Thoracic aorta (tissue), 2 donors: ENCODE data around the gene EDN3. TPM values are rescaled to one million over a fixed set of nuclear protein-coding genes. Genes with fewer than 3 reads are reported as not detected.

Experiments used
- ATAC-seq: fragments of 150-250 bp; one replicate; pipeline ENCODE4 v1.8.0; 2017; ENCODE audit warnings: low read depth; ENCODE audit not compliant: insufficient number of reproducible peaks, low FRiP score
- DNase-seq: peaks from one replicate; pipeline ENCODE4 v3.0.0-alpha.2; 2020; ENCODE audit warnings: low spot score
- H3K27ac ChIP-seq, 2 donors: fragments of 200-600 bp; sonication (generic); 1 replicate in 1 of 2; 2 replicates in 1 of 2; pipeline ENCODE4 v1.5.1; 2016; ENCODE audit warnings: mild to moderate bottlenecking in 2 of 2, moderate library complexity in 2 of 2
- H3K27me3 ChIP-seq: fragments of 200-600 bp; sonication (generic); replicated peaks from 2 replicates; pipeline ENCODE4 v1.6.0; 2016; ENCODE audit warnings: mild to moderate bottlenecking; ENCODE audit not compliant: insufficient read depth
- H3K36me3 ChIP-seq: fragments of 200-600 bp; sonication (generic); one replicate; pipeline ENCODE4 v1.5.1; 2016
- H3K4me1 ChIP-seq, 2 donors: fragments of 200-600 bp; sonication (generic); 1 replicate in 1 of 2; 2 replicates in 1 of 2; pipeline versions ENCODE4 v1.5.1 to v1.6.0; 2016; ENCODE audit warnings: low read depth in 2 of 2, mild to moderate bottlenecking in 1 of 2; ENCODE audit not compliant: control insufficient read depth in 1 of 2
- H3K4me3 ChIP-seq: fragments of 200-600 bp; sonication (generic); 2 replicates; pipeline ENCODE4 v1.5.1; 2016; ENCODE audit warnings: mild to moderate bottlenecking
- H3K9me3 ChIP-seq: fragments of 200-600 bp; sonication (generic); 2 replicates; pipeline ENCODE4 v1.5.1; 2016
- CTCF ChIP-seq: fragments of 200-600 bp; sonication (generic); IDR thresholded peaks from one replicate; pipeline ENCODE4 v1.5.1; 2019; ENCODE audit warnings: antibody characterized with exemption
- total RNA-seq, 2 donors: library from RNA; depleted of rRNA; stranded (reverse); fragments of >200 nt; gene quantifications; one replicate each; pipeline versions ENCODE4 v1.1.0 to v1.2.3, GENCODE V29; 2016

The EDN3 gene
- total RNA-seq, 2 donors from 2014 or later: not detected

GRCh38 chr20:59259946-59260345 lies 40.5 kb upstream of the EDN3 start:
- Histone ChIP-seq H3K4me1 (no peaks in the 10 kb centered on the region), H3K9me3 (no peaks in the 10 kb centered on the region), H3K36me3 (no peaks in the 10 kb centered on the region), H3K27me3 (no peaks in the 10 kb centered on the region), H3K4me3 (no peak overlapping the region), H3K27ac (no peak overlapping the region)
- DNase-seq (no peak), ATAC-seq (no peak)
- no peak for TF ChIP-seq CTCF

- Histone ChIP-seq H3K4me1 (no peaks in the 10 kb centered on the region), H3K36me3 (no peaks in the 10 kb centered on the region), H3K9me3 (no peaks in the 10 kb centered on the region), H3K27ac (no peak overlapping the region), H3K27me3 (no peaks in the 10 kb centered on the region), H3K4me3 (no peak overlapping the region)
- no peak for ATAC-seq
- no peak for TF ChIP-seq CTCF
- no peak for DNase-seq
Observed at GRCh38 chr20:59265298-59265697, 35.1 kb upstream of the EDN3 start.

GRCh38 chr20:59268870-59269269 lies 31.5 kb upstream of the EDN3 start:
- H3K36me3 ChIP-seq: no peaks in the 10 kb centered on the region
- H3K9me3 ChIP-seq: no peaks in the 10 kb centered on the region
- H3K27me3 ChIP-seq: no peaks in the 10 kb centered on the region
- H3K4me1 ChIP-seq: no peaks in the 10 kb centered on the region
- DNase-seq (no peak), ATAC-seq (no peak)
- H3K4me3 ChIP-seq: no peak overlapping the region
- H3K27ac ChIP-seq: no peak overlapping the region
- no peak for TF ChIP-seq CTCF

GRCh38 chr20:59269411-59270025 lies 30.9 kb upstream of the EDN3 start:
- no peak for TF ChIP-seq CTCF
- H3K4me3 ChIP-seq: no peak overlapping the region
- ATAC-seq (no peak), DNase-seq (no peak)
- no peaks in the 10 kb centered on the region for H3K9me3 ChIP-seq
- no peaks in the 10 kb centered on the region for H3K36me3 ChIP-seq
- no peaks in the 10 kb centered on the region for H3K27me3 ChIP-seq
- no peaks in the 10 kb centered on the region for H3K4me1 ChIP-seq
- no peak overlapping the region for H3K27ac ChIP-seq

GRCh38 chr20:59270380-59270779 lies 30.0 kb upstream of the EDN3 start:
- no peak for ATAC-seq
- H3K27me3 ChIP-seq: no peaks in the 10 kb centered on the region
- H3K9me3 ChIP-seq: no peaks in the 10 kb centered on the region
- no peak for DNase-seq
- H3K27ac ChIP-seq: no peak overlapping the region
- H3K36me3 ChIP-seq: no peaks in the 10 kb centered on the region
- no peak for TF ChIP-seq CTCF
- H3K4me1 ChIP-seq: no peaks in the 10 kb centered on the region
- no peak overlapping the region for H3K4me3 ChIP-seq
